ENCODE measurements around the gene FAM151B.
"Not testable (repeated sequence)": the region's sequence is repeated elsewhere in the genome, so short reads cannot be mapped to it uniquely, and the experiment has no call there.

The FAM151B gene

GRCh38 chr5:80504833-80505232 lies 16.9 kb downstream of the FAM151B start:
- no peak for DNase-seq

- no peak for DNase-seq
Observed at GRCh38 chr5:80507663-80508062, 19.8 kb downstream of the FAM151B start.

- no peak for DNase-seq
Observed at GRCh38 chr5:80508844-80509243, 20.9 kb downstream of the FAM151B start.

GRCh38 chr5:80509362-80509761 lies 21.5 kb downstream of the FAM151B start:
- DNase-seq = no peak

GRCh38 chr5:80516826-80517225 lies 28.9 kb downstream of the FAM151B start:
- DNase-seq = peak; percentile 55

GRCh38 chr5:80540691-80541090 lies 52.8 kb downstream of the FAM151B start:
- no peak for DNase-seq

- DNase-seq = no peak
Observed at GRCh38 chr5:80541392-80541791, 53.5 kb downstream of the FAM151B start.

- no peak for DNase-seq
Observed at GRCh38 chr5:80554646-80555045, 66.7 kb downstream of the FAM151B start.

GRCh38 chr5:80555099-80555498 lies 67.2 kb downstream of the FAM151B start:
- DNase-seq = no peak

GRCh38 chr5:80559244-80559643 lies 71.3 kb downstream of the FAM151B start:
- no peak for DNase-seq

GRCh38 chr5:80565330-80565729 lies 77.4 kb downstream of the FAM151B start:
- DNase-seq = no peak

- no peak for DNase-seq
Observed at GRCh38 chr5:80566711-80567259, 78.9 kb downstream of the FAM151B start.

GRCh38 chr5:80568251-80568650 lies 80.4 kb downstream of the FAM151B start:
- DNase-seq = no peak

GRCh38 chr5:80569086-80569960 lies 81.4 kb downstream of the FAM151B start:
- no peak for DNase-seq

GRCh38 chr5:80569961-80570786 lies 82.3 kb downstream of the FAM151B start, which contains the start of gene ANKRD34B:
Gene ANKRD34B, minus strand, starts transcription at chr5:80570280. Its CDS starts 10,261 bp downstream, at chr5:80560019.
- no peak for DNase-seq

- DNase-seq = no peak
Observed at GRCh38 chr5:80573062-80573461, 85.2 kb downstream of the FAM151B start.

- no peak for DNase-seq
Observed at GRCh38 chr5:80576383-80576782, 88.5 kb downstream of the FAM151B start.

- DNase-seq = no peak
Observed at GRCh38 chr5:80577707-80578106, 89.8 kb downstream of the FAM151B start.

- DNase-seq = no peak
Observed at GRCh38 chr5:80579050-80579449, 91.2 kb downstream of the FAM151B start.

GRCh38 chr5:80580291-80580690 lies 92.4 kb downstream of the FAM151B start:
- not testable (repeated sequence) for DNase-seq

GRCh38 chr5:80584770-80585169 lies 96.9 kb downstream of the FAM151B start:
- DNase-seq = no peak

GRCh38 chr5:80588858-80589540 lies 101.1 kb downstream of the FAM151B start:
- no peak for DNase-seq

GRCh38 chr5:80590766-80591165 lies 102.9 kb downstream of the FAM151B start:
- no peak for DNase-seq

All from fibroblast of upper back skin (primary cell).